Lower leg skin (tissue), 3 donors: ENCODE results near the gene DDX42.

ENCODE experiments used
- CTCF ChIP-seq, 3 donors: fragments of 450-650 bp; IDR thresholded peaks; one replicate each; pipeline ENCODE4 v1.5.1; 2016; ENCODE audit warnings: antibody characterized with exemption in 3 of 3, mild to moderate bottlenecking in 3 of 3, moderate library complexity in 2 of 3
- POLR2A ChIP-seq, 2 donors: fragments of 450-650 bp; IDR thresholded peaks; one replicate each; pipeline ENCODE4 v1.6.1; 2016 to 2017; ENCODE audit warnings: antibody characterized with exemption in 2 of 2, mild to moderate bottlenecking in 1 of 2, moderate library complexity in 1 of 2

- no peak for TF ChIP-seq POLR2A (IDR thresholded peaks at IDR 0.05)
- no peak for TF ChIP-seq CTCF (IDR thresholded peaks at IDR 0.05)
These were observed 42.2 kb downstream of the DDX42 start for GRCh38 chr17:63816123-63816522.
